WTC11 (cell line): ENCODE results near the gene ADH1C. TPM values are rescaled to one million over a fixed set of nuclear protein-coding genes. Genes with fewer than 3 reads are reported as not detected.

Source experiments
- ATAC-seq: fragments of 200-7000 bp; cut with Tn5 transposase; 2 replicates; pipeline ENCODE4 v1.10.0; 2021; ENCODE audit warnings: mild to moderate bottlenecking, moderate library complexity
- CTCF ChIA-PET: fragments of 300-600 bp; sonication (Branson Sonifier 250); formaldehyde crosslinking; loops from one replicate; lab custom pipeline; 2021; ENCODE audit warnings: antibody characterized with exemption; lab: Charles Lee
- POLR2A ChIA-PET: fragments of 350-600 bp; sonication (Branson Sonifier 250); formaldehyde crosslinking; loops from one replicate; lab custom pipeline; 2021; ENCODE audit warnings: antibody characterized with exemption; lab: Charles Lee
- DNase-seq: peaks from one replicate; pipeline ENCODE4 v3.0.0; 2021; ENCODE audit warnings: low spot score
- H3K27ac Mint-ChIP-seq: 2 replicates; pipeline ENCODE4 v1.8.0; 2021; ENCODE audit warnings: mixed read lengths
- H3K27me3 Mint-ChIP-seq: 2 replicates; pipeline ENCODE4 v1.8.0; 2021; ENCODE audit warnings: low read depth, mild to moderate bottlenecking, moderate library complexity, mixed read lengths
- H3K36me3 Mint-ChIP-seq: 2 replicates; pipeline ENCODE4 v1.8.0; 2021; ENCODE audit warnings: mixed read lengths
- H3K4me1 Mint-ChIP-seq: 2 replicates; pipeline ENCODE4 v1.8.0; 2022; ENCODE audit warnings: mixed read lengths
- H3K4me3 Mint-ChIP-seq: 2 replicates; pipeline ENCODE4 v1.8.0; 2021; ENCODE audit warnings: mild to moderate bottlenecking, moderate library complexity, mixed read lengths
- H3K9me3 Mint-ChIP-seq: 2 replicates; pipeline ENCODE4 v1.8.0; 2021; ENCODE audit warnings: mixed read lengths
- CREB1 ChIP-seq: sonication (generic); formaldehyde crosslinking; IDR thresholded peaks from 2 replicates; pipeline ENCODE4 v1.8.0; 2023; ENCODE audit warnings: mild to moderate bottlenecking, missing genetic modification reagents
- EMX1 ChIP-seq: fragments of 250-450 bp; sonication (Bioruptor Pico); IDR thresholded peaks from 2 replicates; pipeline ENCODE4 v1.8.0; 2021; ENCODE audit warnings: mild to moderate bottlenecking
- ERG ChIP-seq: fragments of 250-450 bp; sonication (Bioruptor Pico); IDR thresholded peaks from 2 replicates; pipeline ENCODE4 v1.8.0; 2021; ENCODE audit warnings: mild to moderate bottlenecking
- ESRRA ChIP-seq: sonication (generic); formaldehyde crosslinking; IDR thresholded peaks from 2 replicates; pipeline ENCODE4 v1.8.1; 2022; ENCODE audit warnings: mild to moderate bottlenecking, missing genetic modification reagents, borderline replicate concordance
- ETV6 ChIP-seq: sonication (generic); formaldehyde crosslinking; IDR thresholded peaks from 2 replicates; pipeline ENCODE4 v1.8.1; 2022; ENCODE audit warnings: mild to moderate bottlenecking, missing genetic modification reagents
- FOXJ3 ChIP-seq: sonication (generic); formaldehyde crosslinking; IDR thresholded peaks from 2 replicates; pipeline ENCODE4 v1.9.0; 2021; ENCODE audit warnings: missing genetic modification reagents, mild to moderate bottlenecking, borderline replicate concordance
- FOXP1 ChIP-seq: sonication (generic); formaldehyde crosslinking; IDR thresholded peaks from 2 replicates; pipeline ENCODE4 v1.8.0; 2022; ENCODE audit warnings: missing genetic modification reagents, mild to moderate bottlenecking, moderate library complexity, borderline replicate concordance
- GABPB1 ChIP-seq: sonication (generic); formaldehyde crosslinking; IDR thresholded peaks from 2 replicates; pipeline ENCODE4 v1.8.1; 2023; ENCODE audit warnings: mild to moderate bottlenecking, missing genetic modification reagents
- HMGA2 ChIP-seq: fragments of 250-450 bp; sonication (Bioruptor Pico); IDR thresholded peaks from 2 replicates; pipeline ENCODE4 v1.4.0; 2021; ENCODE audit warnings: mild to moderate bottlenecking, moderate library complexity
- JUN ChIP-seq: sonication (generic); formaldehyde crosslinking; IDR thresholded peaks from 2 replicates; pipeline ENCODE4 v1.8.0; 2023; ENCODE audit warnings: mild to moderate bottlenecking, missing genetic modification reagents
- KAT7 ChIP-seq: sonication (generic); formaldehyde crosslinking; IDR thresholded peaks from 2 replicates; pipeline ENCODE4 v1.8.1; 2023; ENCODE audit warnings: missing genetic modification reagents, mild to moderate bottlenecking, borderline replicate concordance
- NR2C2 ChIP-seq: sonication (generic); formaldehyde crosslinking; IDR thresholded peaks from 2 replicates; pipeline ENCODE4 v1.8.0; 2022; ENCODE audit warnings: mild to moderate bottlenecking, missing genetic modification reagents
- TEAD1 ChIP-seq: sonication (generic); formaldehyde crosslinking; IDR thresholded peaks from 2 replicates; pipeline ENCODE4 v1.8.0; 2022; ENCODE audit warnings: mild to moderate bottlenecking, missing genetic modification reagents
- ZBTB43 ChIP-seq: sonication (generic); formaldehyde crosslinking; IDR thresholded peaks from 2 replicates; pipeline ENCODE4 v1.8.1; 2023; ENCODE audit warnings: mild to moderate bottlenecking, missing genetic modification reagents
- ZNF671 ChIP-seq: fragments of 250-450 bp; sonication (Bioruptor Pico); IDR thresholded peaks from 2 replicates; pipeline ENCODE4 v1.8.0; 2021; ENCODE audit warnings: mild to moderate bottlenecking
- total RNA-seq: library from RNA; stranded (reverse); gene quantifications from 3 replicates; pipeline ENCODE4 v1.2.3, GENCODE V29; 2021
- TF ChIP-seq, protein P1 (sequence below): sonication (generic); formaldehyde crosslinking; IDR thresholded peaks from 2 replicates; pipeline ENCODE4 v1.8.1; 2022; ENCODE audit warnings: mild to moderate bottlenecking, moderate library complexity, missing genetic modification reagents
- TF ChIP-seq, protein P2 (sequence below): sonication (generic); formaldehyde crosslinking; IDR thresholded peaks from 2 replicates; pipeline ENCODE4 v1.8.0; 2022; ENCODE audit warnings: mild to moderate bottlenecking, missing genetic modification reagents
- TF ChIP-seq, protein P3 (sequence below): sonication (generic); formaldehyde crosslinking; IDR thresholded peaks from 2 replicates; pipeline ENCODE4 v1.8.1; 2023; ENCODE audit warnings: mild to moderate bottlenecking, moderate library complexity, missing genetic modification reagents
- TF ChIP-seq, protein P4 (sequence below): sonication (generic); formaldehyde crosslinking; IDR thresholded peaks from 2 replicates; pipeline ENCODE4 v1.8.0; 2022; ENCODE audit warnings: mild to moderate bottlenecking, missing genetic modification reagents
- TF ChIP-seq, protein P5 (sequence below): sonication (generic); formaldehyde crosslinking; IDR thresholded peaks from 2 replicates; pipeline ENCODE4 v1.8.0; 2023; ENCODE audit warnings: mild to moderate bottlenecking, missing genetic modification reagents

ADH1C gene
- total RNA-seq, 1 experiment from 2014 or later = 0.22 TPM

GRCh38 chr4:99366491-99366890, 13.9 kb upstream of the ADH1C start:
- H3K4me3 Mint-ChIP-seq = no peak overlapping the region

GRCh38 chr4:99362768-99363167, 10.2 kb upstream of the ADH1C start:
- Mint-ChIP-seq H3K36me3 (peaks cover 18% of the 10 kb centered on the region), H3K4me3 (no peak overlapping the region), H3K27ac (no peak overlapping the region), H3K9me3 (peaks cover 48% of the 10 kb centered on the region)
- ATAC-seq = no peak
- TF ChIP-seq HMGA2 (CRISPR knock-in tag) (no peak), CREB1 (no peak), GABPB1 (no peak), TEAD1 (no peak)
- TF ChIP-seq, protein P1, sequence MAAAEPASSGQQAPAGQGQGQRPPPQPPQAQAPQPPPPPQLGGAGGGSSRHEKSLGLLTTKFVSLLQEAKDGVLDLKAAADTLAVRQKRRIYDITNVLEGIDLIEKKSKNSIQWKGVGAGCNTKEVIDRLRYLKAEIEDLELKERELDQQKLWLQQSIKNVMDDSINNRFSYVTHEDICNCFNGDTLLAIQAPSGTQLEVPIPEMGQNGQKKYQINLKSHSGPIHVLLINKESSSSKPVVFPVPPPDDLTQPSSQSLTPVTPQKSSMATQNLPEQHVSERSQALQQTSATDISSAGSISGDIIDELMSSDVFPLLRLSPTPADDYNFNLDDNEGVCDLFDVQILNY (CRISPR knock-in tag) = no peak
- TF ChIP-seq, all 79 proteins: peak for 0
- ChIA-PET POLR2A (no interaction called here), CTCF (no interaction called here)
- H3K4me1 Mint-ChIP-seq = peaks cover 6% of the 10 kb centered on the region
- no peak for DNase-seq
- no peaks in the 10 kb centered on the region for H3K27me3 Mint-ChIP-seq

More at GRCh38 chr4:99366491-99366890, 13.9 kb upstream of the ADH1C start:
- no peak for ATAC-seq
- Mint-ChIP-seq H3K9me3 (peaks cover 29% of the 10 kb centered on the region), H3K4me1 (peaks cover 3% of the 10 kb centered on the region)
- POLR2A ChIA-PET = no interaction called here
- no peak for TF ChIP-seq FOXP1 (CRISPR knock-in tag)
- no peak for TF ChIP-seq ESRRA (CRISPR knock-in tag)
- no peak for TF ChIP-seq ETV6 (CRISPR knock-in tag)
- TF ChIP-seq, protein P2, sequence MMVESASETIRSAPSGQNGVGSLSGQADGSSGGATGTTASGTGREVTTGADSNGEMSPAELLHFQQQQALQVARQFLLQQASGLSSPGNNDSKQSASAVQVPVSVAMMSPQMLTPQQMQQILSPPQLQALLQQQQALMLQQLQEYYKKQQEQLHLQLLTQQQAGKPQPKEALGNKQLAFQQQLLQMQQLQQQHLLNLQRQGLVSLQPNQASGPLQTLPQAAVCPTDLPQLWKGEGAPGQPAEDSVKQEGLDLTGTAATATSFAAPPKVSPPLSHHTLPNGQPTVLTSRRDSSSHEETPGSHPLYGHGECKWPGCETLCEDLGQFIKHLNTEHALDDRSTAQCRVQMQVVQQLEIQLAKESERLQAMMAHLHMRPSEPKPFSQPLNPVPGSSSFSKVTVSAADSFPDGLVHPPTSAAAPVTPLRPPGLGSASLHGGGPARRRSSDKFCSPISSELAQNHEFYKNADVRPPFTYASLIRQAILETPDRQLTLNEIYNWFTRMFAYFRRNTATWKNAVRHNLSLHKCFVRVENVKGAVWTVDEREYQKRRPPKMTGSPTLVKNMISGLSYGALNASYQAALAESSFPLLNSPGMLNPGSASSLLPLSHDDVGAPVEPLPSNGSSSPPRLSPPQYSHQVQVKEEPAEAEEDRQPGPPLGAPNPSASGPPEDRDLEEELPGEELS (CRISPR knock-in tag) = no peak
- TF ChIP-seq, protein P3, sequence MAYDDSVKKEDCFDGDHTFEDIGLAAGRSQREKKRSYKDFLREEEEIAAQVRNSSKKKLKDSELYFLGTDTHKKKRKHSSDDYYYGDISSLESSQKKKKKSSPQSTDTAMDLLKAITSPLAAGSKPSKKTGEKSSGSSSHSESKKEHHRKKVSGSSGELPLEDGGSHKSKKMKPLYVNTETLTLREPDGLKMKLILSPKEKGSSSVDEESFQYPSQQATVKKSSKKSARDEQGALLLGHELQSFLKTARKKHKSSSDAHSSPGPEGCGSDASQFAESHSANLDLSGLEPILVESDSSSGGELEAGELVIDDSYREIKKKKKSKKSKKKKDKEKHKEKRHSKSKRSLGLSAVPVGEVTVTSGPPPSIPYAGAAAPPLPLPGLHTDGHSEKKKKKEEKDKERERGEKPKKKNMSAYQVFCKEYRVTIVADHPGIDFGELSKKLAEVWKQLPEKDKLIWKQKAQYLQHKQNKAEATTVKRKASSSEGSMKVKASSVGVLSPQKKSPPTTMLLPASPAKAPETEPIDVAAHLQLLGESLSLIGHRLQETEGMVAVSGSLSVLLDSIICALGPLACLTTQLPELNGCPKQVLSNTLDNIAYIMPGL (CRISPR knock-in tag) = no peak
- TF ChIP-seq, all 79 proteins: peak for 0
- Mint-ChIP-seq H3K27me3 (no peaks in the 10 kb centered on the region), H3K27ac (no peak overlapping the region), H3K36me3 (0 out of 2 replicates have a peak, but pooled peaks cover 5% of the 10 kb centered on the region)
- DNase-seq = no peak
- CTCF ChIA-PET = no interaction called here

GRCh38 chr4:99361899-99362275, 9.3 kb upstream of the ADH1C start:
- no peak for ATAC-seq
- Mint-ChIP-seq H3K4me3 (no peak overlapping the region), H3K27me3 (no peaks in the 10 kb centered on the region), H3K4me1 (peaks cover 6% of the 10 kb centered on the region), H3K9me3 (peaks cover 56% of the 10 kb centered on the region), H3K27ac (no peak overlapping the region), H3K36me3 (peaks cover 24% of the 10 kb centered on the region)
- POLR2A ChIA-PET = no interaction called here
- CTCF ChIA-PET = no interaction called here
- DNase-seq = no peak
- no peak for TF ChIP-seq ERG
- no peak for TF ChIP-seq ZBTB43 (CRISPR knock-in tag)
- no peak for TF ChIP-seq KAT7 (CRISPR knock-in tag)
- TF ChIP-seq, protein P4, sequence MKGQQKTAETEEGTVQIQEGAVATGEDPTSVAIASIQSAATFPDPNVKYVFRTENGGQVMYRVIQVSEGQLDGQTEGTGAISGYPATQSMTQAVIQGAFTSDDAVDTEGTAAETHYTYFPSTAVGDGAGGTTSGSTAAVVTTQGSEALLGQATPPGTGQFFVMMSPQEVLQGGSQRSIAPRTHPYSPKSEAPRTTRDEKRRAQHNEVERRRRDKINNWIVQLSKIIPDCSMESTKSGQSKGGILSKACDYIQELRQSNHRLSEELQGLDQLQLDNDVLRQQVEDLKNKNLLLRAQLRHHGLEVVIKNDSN (CRISPR knock-in tag) = no peak
- TF ChIP-seq NR2C2 (CRISPR knock-in tag) = no peak
- no peak for TF ChIP-seq FOXP1 (CRISPR knock-in tag)
- TF ChIP-seq, protein P5, sequence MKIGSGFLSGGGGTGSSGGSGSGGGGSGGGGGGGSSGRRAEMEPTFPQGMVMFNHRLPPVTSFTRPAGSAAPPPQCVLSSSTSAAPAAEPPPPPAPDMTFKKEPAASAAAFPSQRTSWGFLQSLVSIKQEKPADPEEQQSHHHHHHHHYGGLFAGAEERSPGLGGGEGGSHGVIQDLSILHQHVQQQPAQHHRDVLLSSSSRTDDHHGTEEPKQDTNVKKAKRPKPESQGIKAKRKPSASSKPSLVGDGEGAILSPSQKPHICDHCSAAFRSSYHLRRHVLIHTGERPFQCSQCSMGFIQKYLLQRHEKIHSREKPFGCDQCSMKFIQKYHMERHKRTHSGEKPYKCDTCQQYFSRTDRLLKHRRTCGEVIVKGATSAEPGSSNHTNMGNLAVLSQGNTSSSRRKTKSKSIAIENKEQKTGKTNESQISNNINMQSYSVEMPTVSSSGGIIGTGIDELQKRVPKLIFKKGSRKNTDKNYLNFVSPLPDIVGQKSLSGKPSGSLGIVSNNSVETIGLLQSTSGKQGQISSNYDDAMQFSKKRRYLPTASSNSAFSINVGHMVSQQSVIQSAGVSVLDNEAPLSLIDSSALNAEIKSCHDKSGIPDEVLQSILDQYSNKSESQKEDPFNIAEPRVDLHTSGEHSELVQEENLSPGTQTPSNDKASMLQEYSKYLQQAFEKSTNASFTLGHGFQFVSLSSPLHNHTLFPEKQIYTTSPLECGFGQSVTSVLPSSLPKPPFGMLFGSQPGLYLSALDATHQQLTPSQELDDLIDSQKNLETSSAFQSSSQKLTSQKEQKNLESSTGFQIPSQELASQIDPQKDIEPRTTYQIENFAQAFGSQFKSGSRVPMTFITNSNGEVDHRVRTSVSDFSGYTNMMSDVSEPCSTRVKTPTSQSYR (CRISPR knock-in tag) = no peak
- no peak for TF ChIP-seq ZNF671 (CRISPR knock-in tag)
- no peak for TF ChIP-seq EMX1
- no peak for TF ChIP-seq JUN (CRISPR knock-in tag)
- no peak for TF ChIP-seq FOXJ3
- TF ChIP-seq, protein P1 (CRISPR knock-in tag) = no peak
